Muscle of leg (tissue), 16 donors: Measurements from ENCODE around the gene GCAT. TPM values are rescaled to one million over a fixed set of nuclear protein-coding genes. Genes with fewer than 3 reads are reported as not detected.

ENCODE experiments used
- DNase-seq: peaks from one replicate; pipeline ENCODE4 v3.0.0; 2013
- H3K27ac ChIP-seq: one replicate; pipeline ENCODE4 v1.5.1; 2013; ENCODE audit warnings: mild to moderate bottlenecking, low read length, control low read depth
- H3K27me3 ChIP-seq: one replicate; pipeline ENCODE4 v1.6.1; 2013; ENCODE audit warnings: low read length; ENCODE audit not compliant: control insufficient read depth, insufficient read depth
- H3K36me3 ChIP-seq: one replicate; pipeline ENCODE4 v1.6.1; 2013; ENCODE audit warnings: low read length; ENCODE audit not compliant: control insufficient read depth, insufficient read depth
- H3K4me1 ChIP-seq: one replicate; pipeline ENCODE4 v1.6.1; 2013; ENCODE audit warnings: low read length; ENCODE audit not compliant: control insufficient read depth, insufficient read depth
- H3K4me3 ChIP-seq: one replicate; pipeline ENCODE4 v1.5.1; 2013; ENCODE audit warnings: low read length, control low read depth
- H3K9me3 ChIP-seq: replicated peaks from 2 replicates; pipeline ENCODE4 v1.6.1; 2013; ENCODE audit warnings: low read depth, low read length; ENCODE audit not compliant: control insufficient read depth
- WGBS: methylation state at CpG from one replicate; pipeline ENCODE4 v1.1.5; 2013; ENCODE audit warnings: missing lambda C conversion rate; ENCODE audit not compliant: insufficient coverage; 5-methylcytosine and 5-hydroxymethylcytosine counted together
- long read RNA-seq, 11 donors: transcript quantifications; one replicate each; lab custom pipeline, GENCODE V29; 2026
- polyA plus RNA-seq, 8 donors: library from polyadenylated mRNA; unstranded; fragments of 120-200 nt; gene quantifications; one replicate each; pipeline versions ENCODE4 v1.2.1 to v1.2.3, GENCODE V29; 2013; ENCODE audit warnings: inconsistent platforms in 1 of 8, low replicate concordance in 1 of 8; ENCODE audit not compliant: insufficient read length in 8 of 8, insufficient read depth in 1 of 8
- total RNA-seq: library from RNA; stranded (reverse); fragments of 120-200 nt; gene quantifications from one replicate; pipeline ENCODE4 v1.2.4, GENCODE V29; 2013

GCAT gene
- 7.4 TPM for total RNA-seq
- 1 to 10 TPM; 4.4 to 8.3 (median 6.5) TPM for polyA plus RNA-seq
- long read RNA-seq, donor 1, partial matches to known transcripts, result 0 of 1 reads
- long read RNA-seq, donor 1, other reads (novel, unspliced or antisense), result 0 of 1 reads
- long read RNA-seq, donor 2, partial matches to known transcripts, result 0 of 1 reads
- long read RNA-seq, donor 2, other reads (novel, unspliced or antisense), result 0 of 1 reads
- long read RNA-seq, donor 3, partial matches to known transcripts, result 0 of 1 reads
- long read RNA-seq, donor 3, other reads (novel, unspliced or antisense), result 0 of 1 reads
- long read RNA-seq, donor 4, result 0 reads
- long read RNA-seq, donor 5, partial matches to known transcripts, result 0 of 4 reads
- long read RNA-seq, donor 5, other reads (novel, unspliced or antisense), result 0 of 4 reads
- long read RNA-seq, donor 6, partial matches to known transcripts, result 0 of 7 reads
- long read RNA-seq, donor 6, other reads (novel, unspliced or antisense), result 0 of 7 reads
- long read RNA-seq, donor 7, partial matches to known transcripts, result 0 of 3 reads
- long read RNA-seq, donor 7, other reads (novel, unspliced or antisense), result 0 of 3 reads
- long read RNA-seq, donor 8, result 0 reads
- long read RNA-seq, donor 9, partial matches to known transcripts, result 0 of 3 reads
- long read RNA-seq, donor 9, other reads (novel, unspliced or antisense), result 0 of 3 reads
- long read RNA-seq, donor 10, partial matches to known transcripts, result 0 of 3 reads
- long read RNA-seq, donor 10, other reads (novel, unspliced or antisense), result 0 of 3 reads
- long read RNA-seq, donor 11, partial matches to known transcripts, result 0 of 3 reads
- long read RNA-seq, donor 11, other reads (novel, unspliced or antisense), result 0 of 3 reads

DNA sequence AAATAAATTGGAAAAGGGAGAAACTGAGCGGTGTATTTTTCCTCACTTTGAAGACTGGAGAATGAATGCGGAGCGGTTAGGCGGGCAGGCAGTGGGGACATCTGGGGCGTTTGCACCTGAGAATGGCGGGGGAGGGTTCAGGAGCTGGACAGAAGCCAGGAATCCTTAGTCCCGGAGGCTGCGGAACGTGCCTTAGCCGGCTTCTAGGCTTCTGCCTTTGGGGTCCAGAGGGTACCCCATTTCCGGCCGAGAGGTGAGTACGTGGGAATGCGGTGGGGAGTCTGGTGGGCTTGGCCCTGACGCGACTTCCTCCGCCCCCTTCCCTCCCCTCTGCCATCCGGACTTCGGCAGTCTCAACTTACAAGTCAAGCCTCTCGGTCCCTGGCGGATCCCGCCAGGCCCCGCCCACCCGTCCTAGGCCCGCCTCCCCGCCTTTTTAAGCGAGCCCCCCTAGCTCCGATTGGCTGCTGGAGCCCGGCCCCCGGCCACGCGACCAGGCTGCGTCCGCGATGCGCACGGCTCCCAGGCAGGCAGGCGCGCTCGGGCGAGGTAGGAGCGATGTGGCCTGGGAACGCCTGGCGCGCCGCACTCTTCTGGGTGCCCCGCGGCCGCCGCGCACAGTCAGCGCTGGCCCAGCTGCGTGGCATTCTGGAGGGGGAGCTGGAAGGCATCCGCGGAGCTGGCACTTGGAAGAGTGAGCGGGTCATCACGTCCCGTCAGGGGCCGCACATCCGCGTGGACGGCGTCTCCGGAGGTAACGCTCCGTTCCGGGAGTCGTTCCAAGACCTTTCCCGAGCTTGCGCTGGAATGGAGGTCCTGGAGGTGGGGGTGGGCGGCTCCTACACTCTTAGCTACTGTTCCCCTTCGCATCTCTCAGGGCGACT, at the start of gene GCAT:
GCAT (plus strand) TSS at position 525 of the 884 bp plus-strand sequence; CDS start at position 559, 34 bp downstream.
- H3K27ac ChIP-seq, result peak within 1 kb of the TSS; percentile 98
- H3K27me3 ChIP-seq, result peaks cover 12% of the 10 kb centered on the region
- H3K4me1 ChIP-seq, result peaks cover 49% of the 10 kb centered on the region
- peak within 1 kb of the TSS; percentile 94 for H3K4me3 ChIP-seq
- H3K36me3 ChIP-seq, result peaks cover 7% of the 10 kb centered on the region
- WGBS, result 0% methylated on average over 49 of the region's 73 CpGs
- peak; percentile 99 for DNase-seq
- no peaks in the 10 kb centered on the region for H3K9me3 ChIP-seq

DNA sequence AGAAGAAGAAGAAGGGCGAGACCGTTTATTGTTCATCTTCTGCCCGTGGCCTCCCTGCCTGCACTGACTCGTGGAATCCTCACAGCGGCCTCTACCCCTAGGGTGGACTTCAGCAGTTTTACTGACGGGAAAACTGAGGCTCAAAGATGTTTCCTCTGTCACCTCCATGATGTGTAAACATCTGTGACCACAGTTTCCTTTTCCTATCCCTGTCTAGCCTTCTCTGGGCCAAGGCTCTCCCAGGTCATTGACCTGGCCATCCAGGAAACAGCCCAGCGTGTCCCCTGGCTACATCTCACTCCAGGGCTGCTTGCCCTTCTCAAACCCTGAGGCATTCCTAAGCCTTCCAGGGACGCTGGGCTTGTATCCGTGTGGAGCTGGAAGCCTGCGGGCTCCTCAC, 49.0 kb upstream of the GCAT start:
- H3K36me3 ChIP-seq, result peaks cover 76% of the 10 kb centered on the region
- peaks cover 3% of the 10 kb centered on the region for H3K4me1 ChIP-seq
- H3K4me3 ChIP-seq, result no peak overlapping the region
- no peaks in the 10 kb centered on the region for H3K9me3 ChIP-seq
- no peak overlapping the region for H3K27ac ChIP-seq
- DNase-seq, result no peak
- H3K27me3 ChIP-seq, result no peaks in the 10 kb centered on the region
- 87% methylated on average over 9 of the region's 10 CpGs for WGBS

DNA sequence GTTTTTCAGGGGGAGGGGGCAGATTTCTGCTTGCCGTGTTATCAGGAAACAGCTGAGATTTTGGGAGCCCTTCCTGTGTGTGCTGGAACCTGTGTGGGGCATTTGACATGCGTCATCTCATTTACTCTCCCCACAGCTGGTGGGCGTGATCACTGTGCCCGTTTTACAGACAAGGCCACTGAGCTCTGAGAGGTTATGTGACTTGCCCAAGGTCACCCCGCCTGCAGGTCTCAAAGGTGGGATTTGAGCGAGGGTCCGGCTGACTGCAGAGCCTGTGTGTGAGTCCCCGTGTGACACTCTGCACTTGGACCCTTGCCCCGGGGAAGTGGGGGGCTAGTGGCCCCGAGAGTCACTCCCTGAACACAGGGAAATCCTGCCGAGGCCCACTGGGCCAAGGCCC, 48.5 kb upstream of the GCAT start:
- H3K27ac ChIP-seq, result no peak overlapping the region
- no peaks in the 10 kb centered on the region for H3K4me1 ChIP-seq
- H3K4me3 ChIP-seq, result no peak overlapping the region
- no peaks in the 10 kb centered on the region for H3K9me3 ChIP-seq
- WGBS, result 92% methylated on average over 9 of the region's 11 CpGs
- H3K27me3 ChIP-seq, result no peaks in the 10 kb centered on the region
- peaks cover 75% of the 10 kb centered on the region for H3K36me3 ChIP-seq
- no peak for DNase-seq

DNA sequence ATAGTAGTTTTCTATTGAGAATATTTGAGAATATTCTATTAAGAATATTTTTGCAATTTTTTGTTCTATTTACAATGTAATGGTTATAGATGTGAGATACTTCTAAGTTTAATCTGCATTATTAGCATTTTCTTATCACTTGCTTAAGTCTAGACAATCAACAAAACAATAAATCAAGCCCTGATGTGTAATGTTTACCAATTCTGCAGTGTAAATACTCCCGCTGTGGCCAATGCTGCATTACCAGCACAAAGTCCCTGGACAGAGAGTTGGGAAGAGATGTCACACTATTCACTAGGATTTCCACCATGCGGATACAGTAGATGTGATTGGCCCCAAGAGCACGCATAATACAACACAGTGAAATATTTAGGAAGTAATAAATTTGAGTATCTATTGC, 47.6 kb upstream of the GCAT start:
- Histone ChIP-seq H3K4me3 (no peak overlapping the region), H3K27ac (no peak overlapping the region), H3K27me3 (no peaks in the 10 kb centered on the region), H3K9me3 (no peaks in the 10 kb centered on the region), H3K36me3 (peaks cover 67% of the 10 kb centered on the region), H3K4me1 (peaks cover 4% of the 10 kb centered on the region)
- no peak for DNase-seq
- WGBS, result no CpG with 5 or more reads among the region's 3 CpGs

DNA sequence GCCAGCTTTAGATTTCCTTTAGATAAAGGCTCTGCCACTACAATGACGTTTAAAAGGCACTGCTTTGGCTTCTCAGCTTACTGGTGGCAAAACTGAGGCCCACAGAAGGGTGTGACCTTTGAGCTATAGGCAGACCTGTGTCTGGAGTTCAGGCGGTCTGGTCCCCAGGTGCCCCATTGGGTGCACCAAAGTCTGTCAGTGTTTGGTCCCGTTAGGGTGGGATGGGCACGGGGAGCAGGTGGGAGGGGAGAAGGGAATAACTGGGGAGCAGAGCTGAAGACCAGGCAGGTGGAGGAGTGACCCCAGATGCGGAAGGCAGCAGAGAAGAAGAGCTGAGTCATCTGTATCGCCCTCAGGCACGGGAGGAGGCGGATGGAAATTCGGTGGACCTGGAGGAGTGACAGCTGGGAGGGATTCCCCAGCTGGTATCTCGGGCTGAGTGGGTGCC, 45.3 kb upstream of the GCAT start:
- Histone ChIP-seq H3K4me3 (no peak overlapping the region), H3K4me1 (peaks cover 4% of the 10 kb centered on the region), H3K27me3 (no peaks in the 10 kb centered on the region), H3K27ac (no peak overlapping the region), H3K36me3 (peaks cover 60% of the 10 kb centered on the region), H3K9me3 (no peaks in the 10 kb centered on the region)
- WGBS, result 78% methylated on average over 10 of the region's 10 CpGs
- DNase-seq, result no peak

DNA sequence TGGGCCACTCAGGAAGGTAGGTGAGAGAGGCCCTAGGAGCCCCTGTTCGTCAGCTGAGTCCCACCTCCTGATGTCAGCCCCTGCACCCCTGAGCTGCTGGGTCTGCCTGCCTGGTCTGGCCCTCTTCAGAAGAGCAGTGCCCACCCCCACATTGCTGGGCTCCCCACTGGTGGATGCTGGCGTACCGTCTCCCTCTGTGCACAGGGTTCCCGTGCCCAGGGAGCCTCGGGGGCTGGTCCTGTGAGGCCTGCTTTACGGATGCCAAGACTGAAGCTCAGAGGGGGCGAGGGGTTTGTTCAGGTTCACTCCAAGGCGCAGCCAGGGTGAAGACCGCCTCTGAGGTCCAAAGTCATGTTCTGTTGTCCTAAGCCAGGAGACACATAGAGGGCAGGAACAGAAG, 44.7 kb upstream of the GCAT start:
- Histone ChIP-seq H3K36me3 (peaks cover 60% of the 10 kb centered on the region), H3K4me1 (peaks cover 4% of the 10 kb centered on the region), H3K27me3 (no peaks in the 10 kb centered on the region), H3K4me3 (no peak overlapping the region), H3K27ac (no peak overlapping the region), H3K9me3 (no peaks in the 10 kb centered on the region)
- WGBS, result 82% methylated on average over 9 of the region's 9 CpGs
- no peak for DNase-seq

DNA sequence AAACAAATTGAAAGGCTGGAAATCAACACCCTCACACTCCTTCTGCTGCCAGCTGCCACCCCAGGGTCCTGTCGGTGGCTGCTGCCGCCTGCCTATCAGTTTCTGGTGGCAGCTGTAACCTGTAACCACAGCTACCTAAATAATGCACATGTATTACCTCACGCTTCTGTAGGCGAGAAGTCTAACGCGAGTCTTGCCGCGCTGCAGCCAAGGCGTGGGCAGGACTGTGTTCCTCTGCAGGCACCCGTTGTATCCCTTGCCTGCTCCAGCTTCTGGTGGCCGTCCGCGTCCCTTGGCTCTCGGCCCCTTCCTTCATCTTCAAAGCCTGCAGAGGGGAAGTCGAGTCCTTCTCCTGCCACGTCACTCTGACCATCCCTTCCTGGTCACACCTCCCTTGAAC, 44.1 kb upstream of the GCAT start:
- Histone ChIP-seq H3K4me3 (no peak overlapping the region), H3K36me3 (peaks cover 59% of the 10 kb centered on the region), H3K4me1 (peaks cover 4% of the 10 kb centered on the region), H3K27me3 (no peaks in the 10 kb centered on the region), H3K27ac (no peak overlapping the region), H3K9me3 (no peaks in the 10 kb centered on the region)
- WGBS, result 83% methylated on average over 13 of the region's 16 CpGs
- no peak for DNase-seq

DNA sequence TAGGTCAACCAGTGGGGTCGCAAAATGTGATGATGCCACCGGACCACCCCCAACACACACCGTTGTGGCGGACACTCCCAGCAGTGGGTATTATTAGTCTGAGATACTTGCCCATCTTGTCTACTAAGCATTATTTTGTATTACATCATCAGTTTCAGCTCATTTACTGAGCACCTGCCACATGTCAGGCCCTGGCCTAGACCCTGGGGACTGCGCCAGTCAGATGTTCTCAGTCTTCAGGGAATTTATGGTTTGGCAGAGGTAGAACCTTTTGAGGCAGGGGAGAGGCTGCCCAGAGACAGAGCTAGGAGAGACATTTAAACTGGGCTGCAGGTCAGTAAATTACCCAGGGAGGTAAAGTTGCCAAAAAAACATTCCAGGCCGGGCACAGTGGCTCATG, 43.1 kb upstream of the GCAT start:
- no peak for DNase-seq
- 72% methylated on average over 3 of the region's 6 CpGs for WGBS
- Histone ChIP-seq H3K27me3 (no peaks in the 10 kb centered on the region), H3K4me3 (no peak overlapping the region), H3K9me3 (no peaks in the 10 kb centered on the region), H3K36me3 (peaks cover 58% of the 10 kb centered on the region), H3K27ac (no peak overlapping the region), H3K4me1 (peaks cover 4% of the 10 kb centered on the region)

DNA sequence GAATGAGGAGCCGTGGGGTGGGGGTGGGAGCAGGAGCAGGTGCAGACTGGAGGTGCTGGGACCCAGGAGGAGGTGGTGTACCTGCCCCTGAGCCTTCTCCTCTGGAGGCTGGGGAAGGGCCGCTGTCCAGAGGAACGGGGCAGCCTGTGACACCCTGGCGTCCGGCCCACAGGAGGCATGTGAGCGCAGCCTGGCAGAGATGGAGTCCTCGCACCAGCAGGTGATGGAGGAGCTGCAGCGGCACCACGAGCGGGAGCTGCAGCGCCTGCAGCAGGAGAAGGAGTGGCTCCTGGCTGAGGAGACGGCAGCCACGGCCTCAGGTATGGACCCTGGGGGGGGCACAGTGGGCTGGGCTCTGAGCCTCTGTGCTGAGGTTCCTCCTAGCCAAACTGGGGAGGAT, 42.2 kb upstream of the GCAT start:
- Histone ChIP-seq H3K27me3 (no peaks in the 10 kb centered on the region), H3K4me1 (peaks cover 4% of the 10 kb centered on the region), H3K9me3 (no peaks in the 10 kb centered on the region), H3K4me3 (no peak overlapping the region), H3K36me3 (peaks cover 55% of the 10 kb centered on the region), H3K27ac (no peak overlapping the region)
- no peak for DNase-seq
- 90% methylated on average over 10 of the region's 13 CpGs for WGBS
